NCI-H1417 (cell line): ENCODE measurements around the gene GCHFR.

Experiments used
- DNase-seq, 3 experiments: peaks; one replicate each; lab custom pipeline; 2025; lab: John Stamatoyannopoulos, UW

GCHFR gene

DNA sequence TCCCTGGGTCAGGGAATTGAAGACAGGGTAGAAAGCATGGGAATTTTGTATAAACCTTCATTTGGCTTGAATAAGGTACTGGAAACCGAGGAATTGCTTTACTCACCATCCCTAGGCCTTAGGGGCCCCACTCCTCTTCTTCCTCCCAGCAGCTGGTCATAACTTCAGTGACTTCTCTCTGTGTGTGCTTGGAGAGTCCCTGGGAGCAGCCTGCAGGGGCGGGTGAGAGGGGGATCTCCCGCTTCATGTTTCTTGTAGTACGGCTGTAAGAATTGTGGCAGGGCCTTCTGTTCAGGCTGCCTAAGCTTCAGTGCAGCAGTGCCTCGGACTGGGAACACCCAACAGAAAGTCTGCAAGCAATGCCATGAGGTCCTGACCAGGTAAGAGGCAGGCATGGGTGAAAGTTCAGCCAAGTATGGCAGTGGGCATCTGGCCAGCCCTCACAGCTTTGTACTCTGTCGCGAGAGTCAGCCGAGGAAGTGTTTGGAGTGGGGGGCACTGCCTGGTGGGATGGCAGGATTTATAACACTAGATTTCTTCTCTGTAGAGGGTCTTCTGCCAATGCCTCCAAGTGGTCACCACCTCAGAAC lies 45.1 kb downstream of the GCHFR start:
- no peak for DNase-seq

DNA sequence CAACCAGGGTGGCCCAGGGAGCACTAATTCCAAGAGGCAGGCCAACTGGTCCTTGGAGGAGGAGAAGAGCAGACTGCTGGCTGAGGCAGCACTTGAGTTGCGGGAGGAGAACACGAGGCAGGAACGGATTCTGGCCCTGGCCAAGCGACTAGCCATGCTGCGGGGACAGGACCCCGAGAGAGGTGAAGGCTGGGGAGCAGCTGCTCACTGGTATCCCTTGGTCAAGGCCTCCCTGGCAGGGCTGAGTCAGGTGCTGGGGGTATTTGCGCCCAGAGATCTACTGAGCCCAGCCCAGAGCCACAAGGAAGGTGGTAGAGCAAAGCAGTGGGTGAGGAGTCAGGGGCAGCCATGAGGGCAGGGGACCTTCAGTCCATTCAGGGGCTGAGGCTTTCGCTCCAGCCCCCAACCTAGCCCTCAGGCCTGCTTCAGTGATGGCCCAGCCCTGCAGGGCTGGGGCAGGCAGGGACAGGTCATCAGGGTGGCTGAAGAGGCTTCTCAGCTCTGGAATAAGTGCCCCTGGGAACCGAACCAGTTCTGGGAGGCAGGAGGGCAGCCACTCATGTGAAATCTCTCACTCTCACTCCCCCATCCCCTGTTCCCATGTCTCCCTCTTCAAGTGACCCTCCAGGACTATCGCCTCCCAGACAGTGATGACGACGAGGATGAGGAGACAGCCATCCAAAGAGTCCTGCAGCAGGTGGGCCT lies 49.0 kb downstream of the GCHFR start:
- DNase-seq: no peak

DNA sequence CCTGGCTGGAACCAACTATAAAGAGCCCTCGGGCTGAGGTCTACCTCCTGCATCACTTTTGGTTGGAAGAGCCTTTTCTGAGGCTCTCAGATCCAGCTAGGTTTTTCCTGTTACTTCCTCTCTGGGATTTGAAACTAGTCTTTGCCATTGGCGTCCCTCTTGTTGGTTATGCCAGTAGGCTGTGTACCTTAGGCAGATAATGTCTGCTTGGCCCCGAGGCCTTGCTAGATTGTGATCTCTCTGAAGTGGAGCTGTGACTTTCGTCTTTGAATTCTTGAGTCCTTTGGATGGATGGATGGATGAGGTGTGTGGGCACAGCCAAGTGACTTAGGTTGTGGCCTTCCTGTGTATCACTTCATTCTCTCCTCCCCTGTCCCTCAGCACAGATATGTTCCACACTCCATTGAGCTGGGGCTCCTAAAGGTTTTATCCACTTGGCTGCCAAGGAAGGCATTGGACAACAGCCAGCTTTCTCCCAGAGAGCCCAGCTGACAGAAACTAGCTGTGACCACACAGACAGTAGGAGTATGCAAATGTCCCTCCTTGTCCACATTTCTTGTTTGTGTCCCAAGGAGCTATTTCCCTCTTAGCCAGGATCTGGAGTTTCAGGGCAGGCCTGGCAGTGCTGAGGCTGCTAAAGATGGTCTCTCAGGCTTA lies 51.3 kb downstream of the GCHFR start:
- peak in 1 of 3 experiments; percentile 9 for DNase-seq
